GM12878 (cell line): ENCODE results near the gene TPD52L2. TPM values are rescaled to one million over a fixed set of nuclear protein-coding genes. Genes with fewer than 3 reads are reported as not detected.

Experiments
- ATAC-seq: fragments of 200-7000 bp; cut with Tn5 transposase; 3 replicates; pipeline ENCODE4 v1.9.1; 2020; ENCODE audit warnings: mild to moderate bottlenecking, moderate library complexity
- BruUV-seq: library from RNA; stranded (reverse); fragments of 400-500 nt; replicated peaks from 2 replicates; lab custom pipeline; 2021; lab: Mats Ljungman, UMichigan
- CTCF ChIA-PET: fragments of 300-600 bp; sonication (Branson Sonifier 250); formaldehyde crosslinking; extraction: SDS; loops from one replicate; lab custom pipeline; 2021; ENCODE audit warnings: inconsistent platforms; lab: Yijun Ruan, JAX
- POLR2A ChIA-PET: fragments of 350-600 bp; formaldehyde crosslinking; extraction: SDS; loops from one replicate; lab custom pipeline; 2021; ENCODE audit warnings: inconsistent platforms; lab: Charles Lee
- RAD21 ChIA-PET: fragments of 300-600 bp; sonication (Branson Sonifier 250); formaldehyde crosslinking; loops from one replicate; lab custom pipeline; 2023; ENCODE audit warnings: antibody characterized with exemption; ENCODE audit not compliant: unreplicated experiment; lab: Charles Lee
- SMC1A ChIA-PET: fragments of 300-600 bp; sonication (Branson Sonifier 250); formaldehyde crosslinking; loops from one replicate; lab custom pipeline; 2023; ENCODE audit not compliant: unreplicated experiment, uncharacterized antibody; lab: Charles Lee
- DNase-seq: peaks from one replicate; pipeline ENCODE4 v3.0.0-alpha.2; 2011; ENCODE audit warnings: low read depth, low spot score
- FAIRE-seq: peaks from 3 replicates; lab custom pipeline; 2011; peaks lifted over from hg19 to GRCh38; lab: Jason Lieb, UNC
- H2AFZ ChIP-seq: 2 replicates; pipeline ENCODE4 v1.6.0; 2011; ENCODE audit warnings: low read depth, low read length, control low read depth; ENCODE audit not compliant: control insufficient read depth
- H3K27ac ChIP-seq: 2 replicates; pipeline ENCODE4 v1.5.1; 2011; ENCODE audit warnings: control low read depth; ENCODE audit not compliant: control insufficient read depth, insufficient read depth
- H3K27me3 ChIP-seq, 2 experiments: replicated peaks in 1 of 2; 2 replicates each; pipeline versions ENCODE4 v1.6.0 to v1.6.1; 2011; ENCODE audit warnings: low read length in 1 of 2; ENCODE audit not compliant: control insufficient read depth in 2 of 2, insufficient read depth in 2 of 2
- H3K36me3 ChIP-seq, 2 experiments: 2 replicates each; pipeline ENCODE4 v1.5.1; 2011; ENCODE audit warnings: low read length in 1 of 2; ENCODE audit not compliant: control insufficient read depth in 2 of 2, insufficient read depth in 2 of 2
- H3K4me1 ChIP-seq: 2 replicates; pipeline ENCODE4 v1.6.1; 2011; ENCODE audit warnings: mild to moderate bottlenecking, low read length, moderate library complexity, mixed read lengths; ENCODE audit not compliant: control insufficient read depth, insufficient read depth
- H3K4me2 ChIP-seq: 2 replicates; pipeline ENCODE4 v1.6.0; 2011; ENCODE audit warnings: control low read depth; ENCODE audit not compliant: control insufficient read depth, insufficient read depth
- H3K4me3 ChIP-seq: fragments of 200-600 bp; sonication (generic); 2 replicates; pipeline ENCODE4 v1.5.1; 2016
- H3K79me2 ChIP-seq: 2 replicates; pipeline ENCODE4 v1.6.0; 2011; ENCODE audit warnings: low read length; ENCODE audit not compliant: control insufficient read depth, insufficient read depth
- H3K9ac ChIP-seq: 2 replicates; pipeline ENCODE4 v1.8.0; 2011; ENCODE audit warnings: low read length, control low read depth, mixed read lengths; ENCODE audit not compliant: control insufficient read depth, insufficient read depth
- H3K9me3 ChIP-seq: replicated peaks from 3 replicates; pipeline ENCODE4 v1.5.1; 2011; ENCODE audit warnings: mild to moderate bottlenecking, low read length; ENCODE audit not compliant: control insufficient read depth, insufficient read depth
- H4K20me1 ChIP-seq: 2 replicates; pipeline ENCODE4 v1.6.0; 2011; ENCODE audit not compliant: control insufficient read depth, insufficient read depth
- CEBPB ChIP-seq, 2 experiments: fragments of 150-350 bp in 1 of 2; IDR thresholded peaks; 2 replicates each; pipeline ENCODE4 v1.6.1; 2012 to 2014; ENCODE audit warnings: low read depth in 2 of 2, low read length in 2 of 2, borderline replicate concordance in 1 of 2, inconsistent platforms in 1 of 2
- EGR1 ChIP-seq, 2 experiments: IDR thresholded peaks; 1 replicate in 1 of 2; 2 replicates in 1 of 2; pipeline ENCODE4 v1.6.1; 2011 to 2012; ENCODE audit warnings: low read depth in 2 of 2, low read length in 2 of 2, borderline replicate concordance in 1 of 2, mild to moderate bottlenecking in 1 of 2, moderate library complexity in 1 of 2
- GATAD2B ChIP-seq: fragments of 450-650 bp; conservative IDR thresholded peaks from 2 replicates; pipeline ENCODE4 v1.6.1; 2017; ENCODE audit warnings: low read depth, mild to moderate bottlenecking, moderate library complexity
- IKZF1 ChIP-seq: fragments of 450-650 bp; conservative IDR thresholded peaks from 2 replicates; pipeline ENCODE4 v1.6.1; 2017; ENCODE audit warnings: antibody characterized with exemption, mild to moderate bottlenecking
- MTA3 ChIP-seq: IDR thresholded peaks from 2 replicates; pipeline ENCODE4 v1.6.1; 2012; ENCODE audit warnings: low read length, inconsistent platforms, borderline replicate concordance
- NR2F1 ChIP-seq: fragments of 450-650 bp; conservative IDR thresholded peaks from 2 replicates; pipeline ENCODE4 v1.6.1; 2017; ENCODE audit warnings: mild to moderate bottlenecking
- NRF1 ChIP-seq: conservative IDR thresholded peaks from 2 replicates; pipeline ENCODE4 v1.6.1; 2011; ENCODE audit warnings: mild to moderate bottlenecking, low read depth, low read length, improper control_type of control experiment
- RBBP5 ChIP-seq: fragments of 200-600 bp; sonication (generic); conservative IDR thresholded peaks from 2 replicates; pipeline ENCODE4 v1.6.1; 2016
- RELA ChIP-seq: fragments of 450-650 bp; IDR thresholded peaks from 2 replicates; pipeline ENCODE4 v1.8.0; 2014; ENCODE audit warnings: borderline replicate concordance; ENCODE audit not compliant: partially characterized antibody
- YBX1 ChIP-seq: fragments of 450-650 bp; IDR thresholded peaks from 2 replicates; pipeline ENCODE4 v1.6.1; 2016; ENCODE audit warnings: antibody characterized with exemption
- WGBS: methylation state at CpG from one replicate; pipeline ENCODE4 v1.1.6; 2016; ENCODE audit warnings: low lambda C conversion rate; ENCODE audit not compliant: insufficient replicate concordance, insufficient coverage; ENCODE audit errors: missing lambda C conversion rate; 5-methylcytosine and 5-hydroxymethylcytosine counted together
- in situ Hi-C: fragments of 300-500 bp; cut with MboI; formaldehyde crosslinking; loops from 9 replicates; pipeline ENCODE4 v1.14.3; 2018; ENCODE audit warnings: mixed read lengths
- intact Hi-C: fragments of 100-400 bp; cut with micrococcal nuclease; formaldehyde crosslinking; loops from one replicate; pipeline ENCODE4 v1.14.2; 2022; ENCODE audit not compliant: unreplicated experiment
- polyA plus RNA-seq, 11 experiments: library from polyadenylated mRNA; depleted of rRNA in 4 of 11; unstranded in 6 of 11; stranded (reverse) in 5 of 11; fragments of >200 nt; fragmentation: Nextera tagmentation in 4 of 11; fragmentation: Illumina TruSeq in 1 of 11; extraction: Ambion mirVana in 4 of 11; extraction: Trizol in 1 of 11; gene quantifications; 1 replicate in 1 of 11; 2 replicates in 10 of 11; pipeline versions ENCODE4 v1.2.1 to v1.2.3, GENCODE V29; 2011 to 2016; ENCODE audit warnings: inconsistent platforms in 2 of 11, missing spikeins in 2 of 11, low read depth in 1 of 11
- total RNA-seq, 4 experiments: library from RNA; depleted of rRNA in 3 of 4; stranded (reverse); fragments of >200 nt in 3 of 4; fragmentation: Illumina TruSeq in 1 of 4; extraction: Trizol in 1 of 4; gene quantifications; 2 replicates each; pipeline versions ENCODE4 v1.2.1 to v1.2.3, GENCODE V29; 2013 to 2021
- TF ChIP-seq, protein P1 (sequence below): fragments of 450-650 bp; IDR thresholded peaks from 2 replicates; pipeline ENCODE4 v1.6.1; 2014; ENCODE audit warnings: mild to moderate bottlenecking
- TF ChIP-seq, protein P2 (sequence below): fragments of 450-650 bp; IDR thresholded peaks from 2 replicates; pipeline ENCODE4 v1.6.1; 2018; ENCODE audit warnings: borderline replicate concordance, mild to moderate bottlenecking; ENCODE audit not compliant: partially characterized antibody
- TF ChIP-seq, protein P3 (sequence below): IDR thresholded peaks from 2 replicates; pipeline ENCODE4 v1.6.1; 2011; ENCODE audit warnings: borderline replicate concordance, low read depth, mild to moderate bottlenecking, moderate library complexity, mixed read lengths, low read length; ENCODE audit not compliant: insufficient read depth; ENCODE audit errors: extremely low read length
- TF ChIP-seq, protein P4 (sequence below): fragments of 450-650 bp; IDR thresholded peaks from 2 replicates; pipeline ENCODE4 v1.6.1; 2017; ENCODE audit warnings: low read depth, mild to moderate bottlenecking, moderate library complexity

Gene TPD52L2
- total and polyA plus RNA-seq, 10 of the 15 experiments (the other 5 are each of a cell fraction or from before 2014, with no cell fraction given), result 1.6 to 71.0 (median 46.3) TPM

DNA sequence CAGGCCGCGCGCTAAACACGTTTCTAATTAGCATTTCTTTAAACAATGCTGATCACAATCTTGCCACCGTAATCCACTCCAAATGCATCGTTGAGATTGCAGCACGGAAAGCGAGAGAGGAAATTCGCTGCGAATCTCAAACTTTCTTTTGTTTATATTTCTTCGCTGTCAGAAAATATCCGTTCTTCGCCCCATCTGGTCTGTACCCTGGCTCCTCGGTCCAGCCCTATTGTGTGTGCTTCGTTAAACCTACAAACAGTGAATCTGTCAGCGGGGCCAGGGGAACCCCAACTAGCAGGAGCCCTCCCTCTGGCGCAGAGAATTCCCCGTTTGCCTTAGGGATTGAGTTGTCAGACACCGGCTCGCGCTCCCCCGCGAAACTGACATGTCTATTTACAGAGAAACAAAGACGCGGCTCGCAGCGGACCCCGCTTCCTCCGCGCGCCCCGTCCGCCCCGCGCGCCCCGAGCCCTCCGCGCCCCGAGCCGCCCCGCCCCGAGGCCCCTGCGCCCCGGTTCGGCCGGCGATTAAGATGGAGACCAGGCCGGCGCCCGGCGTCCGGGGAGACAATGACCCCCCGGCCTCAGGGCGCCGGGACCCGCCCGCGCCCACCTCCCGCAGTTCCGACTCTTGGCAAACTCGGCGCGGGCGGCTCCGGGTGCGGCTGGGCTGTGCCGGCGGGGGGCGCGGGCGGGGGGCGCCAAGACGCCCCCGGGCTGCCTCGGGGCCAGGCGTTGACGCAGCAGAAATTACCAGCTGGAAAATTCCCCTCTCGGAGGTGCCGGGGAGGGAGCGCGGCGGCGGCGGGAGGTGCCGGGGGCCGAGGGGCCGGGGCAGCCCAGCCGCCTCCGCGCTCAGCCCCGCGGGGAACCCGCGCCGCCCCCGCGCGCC, 34.9 kb upstream of the TPD52L2 start:
- H3K9ac ChIP-seq, result peak overlapping the region; percentile 34; the same call in 1 of the 2 replicates
- intact Hi-C loops, result no loop called here
- ATAC-seq (peak; percentile 25; the same call in 2 of the 3 replicates), DNase-seq (no peak), FAIRE-seq (no peak)
- in situ Hi-C loops, result no loop called here
- H3K4me1 ChIP-seq, result no peaks in the 10 kb centered on the region; the same call in 1 of the 2 replicates
- ChIA-PET POLR2A (interaction anchor here (0.8 kb wide), 1 partner anchor 13 kb away, joined by 3 read pairs; no protein-coding TSS in a partner anchor), SMC1A (interaction anchor here (0.7 to 1.3 kb wide), 2 partner anchors 44 to 94 kb away, joined by 3 to 4 read pairs; partner anchors contain the start of gene LIME1), RAD21 (interaction anchor here (0.6 to 1.0 kb wide), 2 partner anchors 292 kb away, joined by 3 read pairs; no protein-coding TSS in a partner anchor), CTCF (interaction anchor here (1.0 kb wide), 1 partner anchor 44 kb away, joined by 3 read pairs; no protein-coding TSS in a partner anchor)
- no TSS peak for BruUV-seq
- no peaks in the 10 kb centered on the region for H3K79me2 ChIP-seq
- 1% methylated on average over 45 of the region's 99 CpGs for WGBS
- peak overlapping the region; percentile 90 for H3K4me2 ChIP-seq
- H2AFZ ChIP-seq, result no peak overlapping the region; the same call in 1 of the 2 replicates
- H3K27me3 ChIP-seq, result peaks cover 9 to 11% of the 10 kb centered on the region in 2 experiments; a peak in 3 of 4 replicates
- no peaks in the 10 kb centered on the region for H3K36me3 ChIP-seq
- H3K9me3 ChIP-seq, result no peaks in the 10 kb centered on the region
- H3K27ac ChIP-seq, result no peak overlapping the region
- H4K20me1 ChIP-seq, result peaks cover 7% of the 10 kb centered on the region; the same call in 1 of the 2 replicates
- peak overlapping the region; percentile 65 for H3K4me3 ChIP-seq
- TF ChIP-seq NRF1 (no peak), RBBP5 (no peak), RELA (no peak), IKZF1 (peak; percentile 52), NR2F1 (peak; percentile 41; the same call in 1 of the 2 replicates), CEBPB (IDR thresholded peaks at IDR 0.05; ENCODE audit: borderline replicate concordance in 1 of 2, low read depth in 2 of 2, low read length in 2 of 2) (no peak), GATAD2B (0 out of 2 replicates have a peak, but pooled peaks have one; percentile 49), YBX1 (no peak), EGR1 (IDR thresholded peaks at IDR 0.05; ENCODE audit: borderline replicate concordance in 1 of 2, low read depth in 2 of 2, low read length in 2 of 2) (peak in 1 of 2 experiments; percentile 57; a peak in 1 of 3 replicates), MTA3 (no peak)
- TF ChIP-seq, protein P1, sequence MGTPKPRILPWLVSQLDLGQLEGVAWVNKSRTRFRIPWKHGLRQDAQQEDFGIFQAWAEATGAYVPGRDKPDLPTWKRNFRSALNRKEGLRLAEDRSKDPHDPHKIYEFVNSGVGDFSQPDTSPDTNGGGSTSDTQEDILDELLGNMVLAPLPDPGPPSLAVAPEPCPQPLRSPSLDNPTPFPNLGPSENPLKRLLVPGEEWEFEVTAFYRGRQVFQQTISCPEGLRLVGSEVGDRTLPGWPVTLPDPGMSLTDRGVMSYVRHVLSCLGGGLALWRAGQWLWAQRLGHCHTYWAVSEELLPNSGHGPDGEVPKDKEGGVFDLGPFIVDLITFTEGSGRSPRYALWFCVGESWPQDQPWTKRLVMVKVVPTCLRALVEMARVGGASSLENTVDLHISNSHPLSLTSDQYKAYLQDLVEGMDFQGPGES, result no peak
- TF ChIP-seq, protein P2, sequence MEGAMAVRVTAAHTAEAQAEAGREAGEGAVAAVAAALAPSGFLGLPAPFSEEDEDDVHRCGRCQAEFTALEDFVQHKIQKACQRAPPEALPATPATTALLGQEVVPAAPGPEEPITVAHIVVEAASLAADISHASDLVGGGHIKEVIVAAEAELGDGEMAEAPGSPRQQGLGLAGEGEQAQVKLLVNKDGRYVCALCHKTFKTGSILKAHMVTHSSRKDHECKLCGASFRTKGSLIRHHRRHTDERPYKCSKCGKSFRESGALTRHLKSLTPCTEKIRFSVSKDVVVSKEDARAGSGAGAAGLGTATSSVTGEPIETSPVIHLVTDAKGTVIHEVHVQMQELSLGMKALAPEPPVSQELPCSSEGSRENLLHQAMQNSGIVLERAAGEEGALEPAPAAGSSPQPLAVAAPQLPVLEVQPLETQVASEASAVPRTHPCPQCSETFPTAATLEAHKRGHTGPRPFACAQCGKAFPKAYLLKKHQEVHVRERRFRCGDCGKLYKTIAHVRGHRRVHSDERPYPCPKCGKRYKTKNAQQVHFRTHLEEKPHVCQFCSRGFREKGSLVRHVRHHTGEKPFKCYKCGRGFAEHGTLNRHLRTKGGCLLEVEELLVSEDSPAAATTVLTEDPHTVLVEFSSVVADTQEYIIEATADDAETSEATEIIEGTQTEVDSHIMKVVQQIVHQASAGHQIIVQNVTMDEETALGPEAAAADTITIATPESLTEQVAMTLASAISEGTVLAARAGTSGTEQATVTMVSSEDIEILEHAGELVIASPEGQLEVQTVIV, result no peak
- TF ChIP-seq, protein P3, sequence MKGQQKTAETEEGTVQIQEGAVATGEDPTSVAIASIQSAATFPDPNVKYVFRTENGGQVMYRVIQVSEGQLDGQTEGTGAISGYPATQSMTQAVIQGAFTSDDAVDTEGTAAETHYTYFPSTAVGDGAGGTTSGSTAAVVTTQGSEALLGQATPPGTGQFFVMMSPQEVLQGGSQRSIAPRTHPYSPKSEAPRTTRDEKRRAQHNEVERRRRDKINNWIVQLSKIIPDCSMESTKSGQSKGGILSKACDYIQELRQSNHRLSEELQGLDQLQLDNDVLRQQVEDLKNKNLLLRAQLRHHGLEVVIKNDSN, result no peak
- TF ChIP-seq, protein P4, sequence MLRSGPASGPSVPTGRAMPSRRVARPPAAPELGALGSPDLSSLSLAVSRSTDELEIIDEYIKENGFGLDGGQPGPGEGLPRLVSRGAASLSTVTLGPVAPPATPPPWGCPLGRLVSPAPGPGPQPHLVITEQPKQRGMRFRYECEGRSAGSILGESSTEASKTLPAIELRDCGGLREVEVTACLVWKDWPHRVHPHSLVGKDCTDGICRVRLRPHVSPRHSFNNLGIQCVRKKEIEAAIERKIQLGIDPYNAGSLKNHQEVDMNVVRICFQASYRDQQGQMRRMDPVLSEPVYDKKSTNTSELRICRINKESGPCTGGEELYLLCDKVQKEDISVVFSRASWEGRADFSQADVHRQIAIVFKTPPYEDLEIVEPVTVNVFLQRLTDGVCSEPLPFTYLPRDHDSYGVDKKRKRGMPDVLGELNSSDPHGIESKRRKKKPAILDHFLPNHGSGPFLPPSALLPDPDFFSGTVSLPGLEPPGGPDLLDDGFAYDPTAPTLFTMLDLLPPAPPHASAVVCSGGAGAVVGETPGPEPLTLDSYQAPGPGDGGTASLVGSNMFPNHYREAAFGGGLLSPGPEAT, result no peak
